Colonic mucosa (tissue), 4 donors: ENCODE results near the gene DYNLL1. TPM values are rescaled to one million over a fixed set of nuclear protein-coding genes. Genes with fewer than 3 reads are reported as not detected.

Experiments used
- DNase-seq: peaks from one replicate; pipeline ENCODE4 v3.0.0-alpha.2; 2020
- H3K27ac ChIP-seq: fragments of 200-600 bp; one replicate; pipeline ENCODE4 v1.8.0; 2021
- H3K27me3 ChIP-seq: fragments of 200-600 bp; one replicate; pipeline ENCODE4 v1.8.0; 2021
- H3K36me3 ChIP-seq: fragments of 200-600 bp; one replicate; pipeline ENCODE4 v1.8.0; 2021
- H3K4me1 ChIP-seq: fragments of 200-600 bp; one replicate; pipeline ENCODE4 v1.8.0; 2021; ENCODE audit warnings: mild to moderate bottlenecking
- H3K4me3 ChIP-seq: fragments of 200-600 bp; one replicate; pipeline ENCODE4 v1.8.0; 2021
- H3K9ac ChIP-seq, 2 donors: one replicate each; pipeline ENCODE4 v1.7.0; 2013; ENCODE audit warnings: control low read depth in 2 of 2, low read depth in 2 of 2, low read length in 2 of 2
- H3K9me3 ChIP-seq: fragments of 200-600 bp; one replicate; pipeline ENCODE4 v1.8.0; 2021
- CTCF ChIP-seq: fragments of 200-600 bp; IDR thresholded peaks from one replicate; pipeline ENCODE4 v1.8.0; 2022; ENCODE audit warnings: antibody characterized with exemption, mild to moderate bottlenecking
- intact Hi-C: fragments of 100-400 bp; cut with DNase I; formaldehyde crosslinking; loops from one replicate; pipeline ENCODE4 v1.14.1; 2022
- total RNA-seq, 2 donors: library from RNA; stranded (reverse); fragmentation: NEBNext Ultra II Directional in 1 of 2; extraction: Animal tissue kit (Norgen Biotek cat#: 25700) in 1 of 2; gene quantifications; one replicate each; pipeline ENCODE4 v1.2.1, GENCODE V29; 2021
- donor health status: healthy.
- donor health status: DM: no; HTN: no; CAD: no.
- donor health status: DM: no; HTN: no; CAD: no.

The DYNLL1 gene
- total RNA-seq, 2 donors from 2014 or later, result 359 to 463 TPM

GRCh38 chr12:120455302-120455701 lies 40.6 kb upstream of the DYNLL1 start:
- no peak overlapping the region for H3K27ac ChIP-seq
- TF ChIP-seq CTCF, result no peak
- intact Hi-C loops, result no loop called here

GRCh38 chr12:120457133-120457532 lies 38.8 kb upstream of the DYNLL1 start:
- no peaks in the 10 kb centered on the region for H3K9me3 ChIP-seq
- H3K4me1 ChIP-seq, result no peaks in the 10 kb centered on the region
- intact Hi-C loops, result no loop called here
- DNase-seq, result no peak
- H3K27me3 ChIP-seq, result no peaks in the 10 kb centered on the region
- no peak overlapping the region for H3K27ac ChIP-seq
- H3K9ac ChIP-seq, result no peak overlapping the region
- no peak for TF ChIP-seq CTCF
- H3K4me3 ChIP-seq, result no peak overlapping the region
- peaks cover 21% of the 10 kb centered on the region for H3K36me3 ChIP-seq

More at GRCh38 chr12:120455302-120455701, 40.6 kb upstream of the DYNLL1 start:
- H3K4me3 ChIP-seq, result no peak overlapping the region
- H3K27me3 ChIP-seq, result no peaks in the 10 kb centered on the region
- H3K36me3 ChIP-seq, result peaks cover 19% of the 10 kb centered on the region
- no peaks in the 10 kb centered on the region for H3K4me1 ChIP-seq
- no peak overlapping the region for H3K9ac ChIP-seq
- no peak for DNase-seq
- H3K9me3 ChIP-seq, result no peaks in the 10 kb centered on the region

- H3K27me3 ChIP-seq, result no peaks in the 10 kb centered on the region
- H3K9me3 ChIP-seq, result no peaks in the 10 kb centered on the region
- intact Hi-C loops, result no loop called here
- no peak overlapping the region for H3K4me3 ChIP-seq
- H3K9ac ChIP-seq, result no peak overlapping the region
- no peak for TF ChIP-seq CTCF
- no peaks in the 10 kb centered on the region for H3K4me1 ChIP-seq
- DNase-seq, result no peak
- peaks cover 38% of the 10 kb centered on the region for H3K36me3 ChIP-seq
- H3K27ac ChIP-seq, result no peak overlapping the region
Measured at GRCh38 chr12:120460157-120460556, 35.8 kb upstream of the DYNLL1 start.

- Histone ChIP-seq H3K9ac (no peak overlapping the region), H3K27ac (no peak overlapping the region), H3K4me3 (no peak overlapping the region), H3K27me3 (no peaks in the 10 kb centered on the region), H3K9me3 (no peaks in the 10 kb centered on the region), H3K36me3 (peaks cover 41% of the 10 kb centered on the region), H3K4me1 (no peaks in the 10 kb centered on the region)
- TF ChIP-seq CTCF, result no peak
- DNase-seq, result no peak
- intact Hi-C loops, result no loop called here
Measured at GRCh38 chr12:120462099-120462640, 33.7 kb upstream of the DYNLL1 start.

GRCh38 chr12:120463712-120464111 lies 32.2 kb upstream of the DYNLL1 start:
- no peak overlapping the region for H3K9ac ChIP-seq
- intact Hi-C loops, result no loop called here

More at GRCh38 chr12:120463712-120464111, 32.2 kb upstream of the DYNLL1 start:
- Histone ChIP-seq H3K27me3 (no peaks in the 10 kb centered on the region), H3K4me1 (no peaks in the 10 kb centered on the region), H3K9me3 (no peaks in the 10 kb centered on the region), H3K36me3 (peaks cover 34% of the 10 kb centered on the region), H3K4me3 (no peak overlapping the region), H3K27ac (no peak overlapping the region)
- TF ChIP-seq CTCF, result no peak
- DNase-seq, result no peak
